BE2C (cell line): Measurements from ENCODE around the gene LHFPL2.

Experiments used
- DNase-seq: peaks from one replicate; pipeline ENCODE4 v3.0.0-alpha.2; 2020
- H3K27me3 ChIP-seq: fragments of 250-450 bp; sonication (Bioruptor Pico); 2 replicates; pipeline ENCODE4 v1.5.1; 2020; ENCODE audit warnings: mild to moderate bottlenecking
- H3K36me3 ChIP-seq: fragments of 250-450 bp; sonication (Bioruptor Pico); 2 replicates; pipeline ENCODE4 v1.5.1; 2020; ENCODE audit warnings: mild to moderate bottlenecking
- H3K4me1 ChIP-seq: fragments of 250-450 bp; sonication (Bioruptor Pico); 2 replicates; pipeline ENCODE4 v1.5.1; 2020
- H3K4me3 ChIP-seq: 2 replicates; pipeline ENCODE4 v1.5.1; 2011; ENCODE audit warnings: low read depth, low read length
- H3K9me3 ChIP-seq: fragments of 250-450 bp; sonication (Bioruptor Pico); 2 replicates; pipeline ENCODE4 v1.5.1; 2020
- CTCF ChIP-seq: IDR thresholded peaks from 2 replicates; pipeline ENCODE4 v1.5.1; 2012; ENCODE audit warnings: mild to moderate bottlenecking, low read depth, low read length

LHFPL2 gene

GRCh38 chr5:78534148-78534904, 114.2 kb downstream of the LHFPL2 start:
- Histone ChIP-seq H3K4me1 (peaks cover 12% of the 10 kb centered on the region), H3K9me3 (no peaks in the 10 kb centered on the region), H3K36me3 (no peaks in the 10 kb centered on the region), H3K27me3 (no peaks in the 10 kb centered on the region), H3K4me3 (no peak overlapping the region)
- DNase-seq = peak; percentile 56
- TF ChIP-seq CTCF = no peak

- TF ChIP-seq CTCF = peak; percentile 63
- DNase-seq = no peak
- Histone ChIP-seq H3K27me3 (no peaks in the 10 kb centered on the region), H3K4me3 (no peak overlapping the region), H3K9me3 (no peaks in the 10 kb centered on the region), H3K36me3 (no peaks in the 10 kb centered on the region), H3K4me1 (peaks cover 12% of the 10 kb centered on the region)
These were observed 115.2 kb downstream of the LHFPL2 start for GRCh38 chr5:78533356-78533755.

GRCh38 chr5:78530342-78531096, 118.1 kb downstream of the LHFPL2 start:
- H3K4me3 ChIP-seq = no peak overlapping the region
- no peaks in the 10 kb centered on the region for H3K9me3 ChIP-seq
- H3K4me1 ChIP-seq = peaks cover 12% of the 10 kb centered on the region
- no peak for DNase-seq
- H3K36me3 ChIP-seq = no peaks in the 10 kb centered on the region
- TF ChIP-seq CTCF = no peak
- no peaks in the 10 kb centered on the region for H3K27me3 ChIP-seq

- Histone ChIP-seq H3K36me3 (no peaks in the 10 kb centered on the region), H3K4me1 (no peaks in the 10 kb centered on the region), H3K27me3 (no peaks in the 10 kb centered on the region), H3K4me3 (no peak overlapping the region), H3K9me3 (no peaks in the 10 kb centered on the region)
- no peak for TF ChIP-seq CTCF
- no peak for DNase-seq
These were observed 120.6 kb downstream of the LHFPL2 start for GRCh38 chr5:78527925-78528324.

- H3K4me1 ChIP-seq = no peaks in the 10 kb centered on the region
- no peaks in the 10 kb centered on the region for H3K36me3 ChIP-seq
- TF ChIP-seq CTCF = no peak
- no peaks in the 10 kb centered on the region for H3K9me3 ChIP-seq
- H3K27me3 ChIP-seq = no peaks in the 10 kb centered on the region
- DNase-seq = no peak
- no peak overlapping the region for H3K4me3 ChIP-seq
These were observed 121.3 kb downstream of the LHFPL2 start for GRCh38 chr5:78527054-78527859.
